ENCODE measurements around the gene ZNF521. TPM values are rescaled to one million over a fixed set of nuclear protein-coding genes. Genes with fewer than 3 reads are reported as not detected.
A peak's percentile ranks its signal among the peaks of the same experiment; 100 is the strongest.

The ZNF521 gene
- total and polyA plus RNA-seq, 2 of the 13 experiments (the other 11 are each of a cell fraction or from before 2014, with no cell fraction given), result 0.02 TPM; not detected in 1

DNA sequence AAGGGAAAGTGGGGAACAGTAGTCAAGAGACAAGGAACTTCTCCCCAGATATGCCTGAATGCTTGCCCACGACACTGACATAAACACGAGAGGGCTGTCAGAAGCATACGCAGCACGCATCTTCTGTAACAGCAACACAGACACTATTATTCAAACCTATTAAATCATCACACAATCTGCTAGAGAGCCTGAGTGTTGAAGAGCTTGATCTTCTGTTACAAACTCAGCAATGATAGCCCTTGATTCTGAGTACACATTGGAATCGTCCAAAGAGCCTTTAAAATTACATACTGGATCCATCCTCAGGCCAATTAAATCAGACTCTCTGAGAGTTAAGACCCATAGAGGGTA is 111.6 kb downstream of the ZNF521 start (continued):
- TF ChIP-seq, protein P1, sequence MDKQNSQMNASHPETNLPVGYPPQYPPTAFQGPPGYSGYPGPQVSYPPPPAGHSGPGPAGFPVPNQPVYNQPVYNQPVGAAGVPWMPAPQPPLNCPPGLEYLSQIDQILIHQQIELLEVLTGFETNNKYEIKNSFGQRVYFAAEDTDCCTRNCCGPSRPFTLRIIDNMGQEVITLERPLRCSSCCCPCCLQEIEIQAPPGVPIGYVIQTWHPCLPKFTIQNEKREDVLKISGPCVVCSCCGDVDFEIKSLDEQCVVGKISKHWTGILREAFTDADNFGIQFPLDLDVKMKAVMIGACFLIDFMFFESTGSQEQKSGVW (CRISPR knock-in tag; IDR thresholded peaks at IDR 0.05; ENCODE audit: borderline replicate concordance), result no peak
- TF ChIP-seq ZC3H4 (CRISPR knock-in tag; IDR thresholded peaks at IDR 0.05; ENCODE audit: borderline replicate concordance), result no peak

DNA sequence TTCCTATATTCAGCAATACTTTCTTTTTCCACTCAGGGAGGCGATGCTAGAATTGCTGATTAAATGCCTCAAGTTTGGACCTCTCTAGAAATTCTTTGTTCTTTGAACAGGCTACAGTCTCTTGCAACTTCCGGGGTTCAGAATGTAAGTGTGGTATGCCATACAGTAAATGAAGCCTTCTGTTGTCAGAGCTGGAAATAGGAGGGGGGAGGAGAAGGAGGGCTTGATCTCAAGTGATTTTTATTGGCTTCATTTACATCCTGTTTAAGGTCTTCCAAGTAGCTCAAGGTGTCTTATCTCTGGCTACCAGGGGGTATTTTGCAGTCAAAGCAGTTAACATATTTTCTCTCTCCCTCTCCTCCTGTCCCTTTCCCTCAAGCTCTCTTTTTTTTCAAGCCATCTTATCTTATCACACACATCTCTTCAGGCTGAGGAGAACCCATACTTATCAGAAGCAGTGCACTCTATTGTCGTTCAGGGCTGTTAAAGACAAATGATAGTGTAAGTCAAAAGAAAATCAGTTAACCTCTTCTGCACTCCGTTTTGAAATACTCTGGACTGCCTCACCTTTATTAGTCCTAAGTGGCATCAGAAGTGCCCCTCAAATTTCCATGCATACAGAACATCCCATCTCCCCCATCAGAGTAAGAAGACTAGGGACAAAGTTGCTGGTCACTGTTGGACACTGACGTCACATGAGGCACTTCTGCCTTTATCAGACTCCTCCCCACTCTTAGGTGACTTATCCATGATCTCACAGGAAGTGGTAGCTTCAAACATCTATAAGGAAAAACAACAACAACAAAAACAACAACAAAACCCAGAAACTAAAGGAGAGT is 112.2 kb downstream of the ZNF521 start:
- FAIRE-seq (no peak), ATAC-seq (no peak), DNase-seq (ENCODE audit: low spot score) (no peak)
- ChIA-PET CTCF (ENCODE audit: low intra/inter-chr PET ratio, low total read pairs) (no interaction called here), POLR2A (no interaction called here)
- Histone ChIP-seq H2AFZ (ENCODE audit: low read length) (no peak overlapping the region), H3K79me2 (ENCODE audit: insufficient read depth, low read length) (no peaks in the 10 kb centered on the region), H3K9ac (ENCODE audit: insufficient read depth, low read depth, low read length) (no peak overlapping the region), H3K27me3 (ENCODE audit: control insufficient read depth in 1 of 2, insufficient read depth in 2 of 2, low read length in 2 of 2) (no peaks in the 10 kb centered on the region), H3K4me2 (ENCODE audit: low read depth, low read length) (no peak overlapping the region), H3K36me3 (replicated peaks in 1 of 2; ENCODE audit: control insufficient read depth in 1 of 2, insufficient read depth in 2 of 2, low read length in 2 of 2) (no peaks in the 10 kb centered on the region), H4K20me1 (ENCODE audit: insufficient read depth, low read length) (no peaks in the 10 kb centered on the region), H3K9me3 (ENCODE audit: low read length) (no peaks in the 10 kb centered on the region), H3K4me3 (replicated peaks in 1 of 3; ENCODE audit: insufficient read depth in 1 of 3, low read depth in 2 of 3, low read length in 3 of 3) (no peak overlapping the region), H3K27ac (ENCODE audit: extremely low read length, insufficient read depth, low read length) (no peak overlapping the region), H3K4me1 (ENCODE audit: insufficient read depth, low read length) (no peaks in the 10 kb centered on the region)
- WGBS (ENCODE audit: low lambda C conversion rate), result 1% methylated on average over 5 of the region's 5 CpGs
- BruUV-seq (replicated peaks), result no TSS peak
- intact Hi-C loops (cut with micrococcal nuclease; ENCODE audit: unreplicated experiment), result loop anchor here (10.0 kb wide), 2 partner anchors 65 to 75 kb away; no protein-coding TSS in a partner anchor
- in situ Hi-C loops (cut with HindIII; ENCODE audit: extremely low pct_ligation_motif_present, low pct_unique_long_range_greater_than_20kb), result no loop called here
- TF ChIP-seq ZNF121 (CRISPR knock-in tag; IDR thresholded peaks at IDR 0.05), result no peak
- TF ChIP-seq ZEB1 (IDR thresholded peaks at IDR 0.05; ENCODE audit: insufficient replicate concordance, low read depth), result no peak
- TF ChIP-seq, protein P2, sequence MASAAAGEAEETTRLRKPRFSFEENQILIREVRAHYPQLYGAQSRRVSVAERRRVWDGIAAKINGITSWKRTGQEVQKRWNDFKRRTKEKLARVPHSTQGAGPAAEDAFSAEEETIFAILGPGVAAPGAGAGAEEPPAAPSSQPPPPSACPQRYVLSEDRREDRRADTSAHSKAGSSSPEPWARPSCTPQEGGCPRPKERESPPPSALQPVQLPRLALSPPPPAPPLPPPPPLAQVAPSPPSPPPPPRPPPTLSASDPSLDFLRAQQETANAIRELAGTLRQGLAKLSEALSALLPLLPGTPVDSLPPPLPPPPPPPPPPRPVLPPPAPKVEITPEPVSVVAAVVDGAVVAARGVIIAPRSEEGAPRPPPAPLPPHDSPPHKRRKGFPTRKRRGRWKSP (CRISPR knock-in tag; IDR thresholded peaks at IDR 0.05), result no peak
- TF ChIP-seq, protein P3, sequence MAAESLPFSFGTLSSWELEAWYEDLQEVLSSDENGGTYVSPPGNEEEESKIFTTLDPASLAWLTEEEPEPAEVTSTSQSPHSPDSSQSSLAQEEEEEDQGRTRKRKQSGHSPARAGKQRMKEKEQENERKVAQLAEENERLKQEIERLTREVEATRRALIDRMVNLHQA (CRISPR knock-in tag; IDR thresholded peaks at IDR 0.05), result no peak
- TF ChIP-seq ZNF747 (CRISPR knock-in tag; IDR thresholded peaks at IDR 0.05; ENCODE audit: borderline replicate concordance), result no peak
- 0 out of 2 replicates have a peak, but pooled peaks have one; percentile 14 for TF ChIP-seq ATF7 (IDR thresholded peaks at IDR 0.05)
- TF ChIP-seq ATF7 (CRISPR knock-in tag; IDR thresholded peaks at IDR 0.05), result no peak
- TF ChIP-seq SMYD3 (CRISPR knock-in tag; IDR thresholded peaks at IDR 0.05), result no peak
- TF ChIP-seq CREB1 (IDR thresholded peaks at IDR 0.05), result peak; percentile 88
- TF ChIP-seq CREB1 (CRISPR knock-in tag; IDR thresholded peaks at IDR 0.05), result no peak
- TF ChIP-seq FOXA3 (CRISPR knock-in tag; IDR thresholded peaks at IDR 0.05), result no peak
